Peyer's patch (tissue), 4 donors: ENCODE results near the gene SEMA6B. TPM values are rescaled to one million over a fixed set of nuclear protein-coding genes. Genes with fewer than 3 reads are reported as not detected.

ENCODE experiments used
- DNase-seq, 3 donors: peaks; one replicate each; pipeline ENCODE4 v3.0.0-alpha.2; 2017 to 2019
- H3K27ac ChIP-seq, 4 donors: fragments of 200-600 bp; sonication (generic); one replicate each; pipeline ENCODE4 v1.5.1; 2016 to 2019
- H3K27me3 ChIP-seq, 2 donors: fragments of 200-600 bp; sonication (generic); one replicate each; pipeline ENCODE4 v1.5.1; 2019
- H3K36me3 ChIP-seq, 3 donors: fragments of 200-600 bp; sonication (generic); one replicate each; pipeline ENCODE4 v1.5.1; 2016 to 2019
- H3K4me1 ChIP-seq, 4 donors: fragments of 200-600 bp; sonication (generic); one replicate each; pipeline ENCODE4 v1.5.1; 2016 to 2019
- H3K4me3 ChIP-seq, 4 donors: fragments of 200-600 bp; sonication (generic); 1 replicate in 3 of 4; 2 replicates in 1 of 4; pipeline ENCODE4 v1.5.1; 2016 to 2019; ENCODE audit warnings: mild to moderate bottlenecking in 1 of 4
- H3K9me3 ChIP-seq, 4 donors: fragments of 200-600 bp; sonication (generic); one replicate each; pipeline ENCODE4 v1.5.1; 2016 to 2019; ENCODE audit warnings: mild to moderate bottlenecking in 1 of 4
- POLR2A ChIP-seq, 2 donors: fragments of 450-650 bp; IDR thresholded peaks; one replicate each; pipeline ENCODE4 v1.5.1; 2017; ENCODE audit warnings: antibody characterized with exemption in 2 of 2, mild to moderate bottlenecking in 2 of 2, moderate library complexity in 2 of 2
- total RNA-seq, 4 donors: library from RNA; depleted of rRNA; stranded (reverse); fragments of >200 nt; gene quantifications; one replicate each; pipeline ENCODE4 v1.1.0, GENCODE V29; 2016
- TF ChIP-seq, protein P1 (sequence below), 6 experiments: fragments of 450-650 bp in 4 of 6; fragments of 200-600 bp in 2 of 6; sonication (generic) in 1 of 6; IDR thresholded peaks; one replicate each; pipeline ENCODE4 v1.5.1; 2017 to 2019; ENCODE audit warnings: antibody characterized with exemption in 6 of 6, mild to moderate bottlenecking in 3 of 6, moderate library complexity in 1 of 6

SEMA6B gene
- total RNA-seq, 4 donors from 2014 or later: 1.2 to 9.9 (median 3.2) TPM

- no peaks in the 10 kb centered on the region for H3K36me3 ChIP-seq
Measured at GRCh38 chr19:4518345-4519171, 40.9 kb downstream of the SEMA6B start, which contains the start of gene PLIN4. Gene PLIN4, minus strand, starts transcription at chr19:4518486. Its CDS starts 214 bp downstream, at chr19:4518272.

GRCh38 chr19:4517451-4518057, 41.9 kb downstream of the SEMA6B start:
- H3K36me3 ChIP-seq: no peaks in the 10 kb centered on the region
- TF ChIP-seq POLR2A (IDR thresholded peaks at IDR 0.05): no peak
- TF ChIP-seq, protein P1, sequence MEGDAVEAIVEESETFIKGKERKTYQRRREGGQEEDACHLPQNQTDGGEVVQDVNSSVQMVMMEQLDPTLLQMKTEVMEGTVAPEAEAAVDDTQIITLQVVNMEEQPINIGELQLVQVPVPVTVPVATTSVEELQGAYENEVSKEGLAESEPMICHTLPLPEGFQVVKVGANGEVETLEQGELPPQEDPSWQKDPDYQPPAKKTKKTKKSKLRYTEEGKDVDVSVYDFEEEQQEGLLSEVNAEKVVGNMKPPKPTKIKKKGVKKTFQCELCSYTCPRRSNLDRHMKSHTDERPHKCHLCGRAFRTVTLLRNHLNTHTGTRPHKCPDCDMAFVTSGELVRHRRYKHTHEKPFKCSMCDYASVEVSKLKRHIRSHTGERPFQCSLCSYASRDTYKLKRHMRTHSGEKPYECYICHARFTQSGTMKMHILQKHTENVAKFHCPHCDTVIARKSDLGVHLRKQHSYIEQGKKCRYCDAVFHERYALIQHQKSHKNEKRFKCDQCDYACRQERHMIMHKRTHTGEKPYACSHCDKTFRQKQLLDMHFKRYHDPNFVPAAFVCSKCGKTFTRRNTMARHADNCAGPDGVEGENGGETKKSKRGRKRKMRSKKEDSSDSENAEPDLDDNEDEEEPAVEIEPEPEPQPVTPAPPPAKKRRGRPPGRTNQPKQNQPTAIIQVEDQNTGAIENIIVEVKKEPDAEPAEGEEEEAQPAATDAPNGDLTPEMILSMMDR (IDR thresholded peaks at IDR 0.05): no peak
- H3K9me3 ChIP-seq: no peaks in the 10 kb centered on the region
- H3K27ac ChIP-seq: peak overlapping the region in 1 of 4 donors; percentile 82
- H3K4me1 ChIP-seq: peaks cover 0 to 7% (median 0%) of the 10 kb centered on the region in 4 donors
- DNase-seq: no peak
- H3K4me3 ChIP-seq: peak overlapping the region in 2 of 4 donors; percentile 11 to 39
- no peaks in the 10 kb centered on the region for H3K27me3 ChIP-seq

More at GRCh38 chr19:4518345-4519171, 40.9 kb downstream of the SEMA6B start, which contains the start of gene PLIN4:
- Histone ChIP-seq H3K27me3 (no peaks in the 10 kb centered on the region), H3K4me1 (peaks cover 0 to 7% (median 0%) of the 10 kb centered on the region in 4 donors), H3K4me3 (peak within 1 kb of the TSS in 2 of 4 donors; percentile 11 to 39), H3K27ac (peak within 1 kb of the TSS in 2 of 4 donors; percentile 25 to 82), H3K9me3 (no peaks in the 10 kb centered on the region)
- DNase-seq: no peak
- TF ChIP-seq, protein P1 (IDR thresholded peaks at IDR 0.05): no peak
- TF ChIP-seq POLR2A (IDR thresholded peaks at IDR 0.05): no peak

DNA sequence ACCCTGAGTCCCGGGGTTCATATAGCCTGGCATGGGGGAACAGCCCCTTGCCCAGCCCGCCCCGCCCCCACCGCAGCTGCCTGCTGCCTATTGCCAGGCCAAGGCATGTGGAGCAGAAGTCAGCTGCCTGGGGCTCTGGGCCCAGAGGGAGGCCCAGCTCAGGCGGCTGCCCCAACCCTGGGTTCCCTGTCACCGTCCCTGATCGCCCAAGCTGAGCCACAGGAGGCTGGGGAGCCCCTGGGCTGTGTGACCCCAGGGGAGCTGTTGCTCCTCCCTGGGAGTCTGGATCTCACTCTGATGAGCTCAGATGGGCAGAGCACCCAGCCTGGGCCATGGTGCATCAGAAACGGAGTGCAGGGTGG, 42.6 kb downstream of the SEMA6B start:
- H3K4me3 ChIP-seq: peak overlapping the region in 1 of 4 donors; percentile 39
- DNase-seq: no peak
- H3K27ac ChIP-seq: peak overlapping the region in 1 of 4 donors; percentile 82
- no peaks in the 10 kb centered on the region for H3K27me3 ChIP-seq
- no peaks in the 10 kb centered on the region for H3K36me3 ChIP-seq
- TF ChIP-seq, protein P1 (IDR thresholded peaks at IDR 0.05): no peak
- no peak for TF ChIP-seq POLR2A (IDR thresholded peaks at IDR 0.05)
- H3K4me1 ChIP-seq: peaks cover 0 to 7% (median 0%) of the 10 kb centered on the region in 4 donors
- no peaks in the 10 kb centered on the region for H3K9me3 ChIP-seq

DNA sequence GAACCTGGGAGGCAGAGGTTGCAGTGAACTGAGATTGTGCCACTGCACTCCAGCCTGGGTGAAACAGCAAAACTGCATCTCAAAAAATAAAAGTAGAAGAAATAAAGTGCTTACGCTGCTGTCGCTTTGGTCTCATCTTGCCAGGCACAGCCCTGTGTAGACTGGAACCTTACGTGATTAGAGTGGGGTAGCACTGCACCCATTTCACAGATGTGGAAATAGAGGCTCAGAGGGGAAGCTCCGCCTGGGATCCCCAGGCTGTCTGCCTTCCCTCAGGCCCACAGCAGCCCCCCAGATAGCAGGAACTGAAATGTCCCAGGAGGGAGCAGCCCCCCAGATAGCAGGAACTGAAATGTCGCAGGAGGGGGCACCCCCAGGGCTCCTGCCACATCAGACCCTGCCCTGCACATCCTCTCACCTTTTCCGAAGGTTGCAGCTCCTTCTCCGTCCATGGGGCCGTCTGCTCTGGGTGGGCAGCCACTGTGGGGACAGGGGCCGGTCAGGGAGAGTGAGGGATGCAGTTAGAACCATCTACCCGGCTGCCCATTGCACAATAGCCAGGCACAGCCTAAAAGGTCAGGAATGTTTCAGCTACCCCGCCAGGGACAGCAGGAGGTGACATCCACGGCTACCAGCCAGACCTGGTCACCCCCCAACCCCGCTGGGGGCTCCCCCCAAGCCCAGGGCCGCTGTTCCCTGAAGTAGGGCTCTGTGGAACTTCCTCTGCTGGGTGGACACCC, 43.1 kb downstream of the SEMA6B start:
- no peak overlapping the region for H3K27ac ChIP-seq
- no peaks in the 10 kb centered on the region for H3K9me3 ChIP-seq
- H3K4me1 ChIP-seq: peaks cover 0 to 7% (median 0%) of the 10 kb centered on the region in 4 donors
- DNase-seq: no peak
- peak overlapping the region in 1 of 4 donors; percentile 39 for H3K4me3 ChIP-seq
- TF ChIP-seq POLR2A (IDR thresholded peaks at IDR 0.05): no peak
- TF ChIP-seq, protein P1 (IDR thresholded peaks at IDR 0.05): no peak
- no peaks in the 10 kb centered on the region for H3K27me3 ChIP-seq
- no peaks in the 10 kb centered on the region for H3K36me3 ChIP-seq

- TF ChIP-seq, protein P1 (IDR thresholded peaks at IDR 0.05): no peak
- no peak for TF ChIP-seq POLR2A (IDR thresholded peaks at IDR 0.05)
Measured at GRCh38 chr19:4515732-4516131, 43.8 kb downstream of the SEMA6B start.

More at GRCh38 chr19:4515732-4516131, 43.8 kb downstream of the SEMA6B start:
- DNase-seq: no peak
- Histone ChIP-seq H3K9me3 (no peaks in the 10 kb centered on the region), H3K27ac (no peak overlapping the region), H3K4me1 (peaks cover 0 to 7% (median 0%) of the 10 kb centered on the region in 4 donors), H3K4me3 (no peak overlapping the region), H3K36me3 (no peaks in the 10 kb centered on the region), H3K27me3 (no peaks in the 10 kb centered on the region)
